NCI-H1048 (cell line): Measurements from ENCODE around the gene SLC26A8.
"Not testable (repeated sequence)": the region's sequence is repeated elsewhere in the genome, so short reads cannot be mapped to it uniquely, and the experiment has no call there.

Experiments used
- DNase-seq: peaks from one replicate; lab custom pipeline; 2025; lab: John Stamatoyannopoulos, UW

The SLC26A8 gene

GRCh38 chr6:35993150-35993549 is 31.3 kb downstream of the SLC26A8 start:
- DNase-seq, result no peak

GRCh38 chr6:35988047-35988446 is 36.4 kb downstream of the SLC26A8 start:
- DNase-seq, result not testable (repeated sequence)

- no peak for DNase-seq
These were observed 39.7 kb downstream of the SLC26A8 start for GRCh38 chr6:35984701-35985100.

- DNase-seq, result no peak
These were observed 43.3 kb downstream of the SLC26A8 start for GRCh38 chr6:35980991-35981645.

GRCh38 chr6:35980126-35980525 is 44.3 kb downstream of the SLC26A8 start:
- not testable (repeated sequence) for DNase-seq

- no peak for DNase-seq
These were observed 47.1 kb downstream of the SLC26A8 start for GRCh38 chr6:35977308-35977707.

- no peak for DNase-seq
These were observed 50.7 kb downstream of the SLC26A8 start for GRCh38 chr6:35973670-35974222.

GRCh38 chr6:35972471-35973367 is 51.7 kb downstream of the SLC26A8 start:
- no peak for DNase-seq

- no peak for DNase-seq
These were observed 54.3 kb downstream of the SLC26A8 start for GRCh38 chr6:35970181-35970580.

- DNase-seq, result no peak
These were observed 54.8 kb downstream of the SLC26A8 start for GRCh38 chr6:35969646-35970045.

- no peak for DNase-seq
These were observed 55.6 kb downstream of the SLC26A8 start for GRCh38 chr6:35968821-35969220.

- no peak for DNase-seq
These were observed 57.2 kb downstream of the SLC26A8 start for GRCh38 chr6:35967076-35967774.

- no peak for DNase-seq
These were observed 61.5 kb downstream of the SLC26A8 start for GRCh38 chr6:35962779-35963560.

GRCh38 chr6:35960187-35960586 is 64.3 kb downstream of the SLC26A8 start:
- no peak for DNase-seq

- DNase-seq, result no peak
These were observed 68.5 kb downstream of the SLC26A8 start for GRCh38 chr6:35955970-35956369.

GRCh38 chr6:35955521-35955920 is 68.9 kb downstream of the SLC26A8 start:
- DNase-seq, result no peak

- no peak for DNase-seq
These were observed 69.4 kb downstream of the SLC26A8 start for GRCh38 chr6:35955071-35955470.

- no peak for DNase-seq
These were observed 70.1 kb downstream of the SLC26A8 start for GRCh38 chr6:35954333-35954732.

- no peak for DNase-seq
These were observed 75.7 kb downstream of the SLC26A8 start for GRCh38 chr6:35948725-35949124.

- DNase-seq, result no peak
These were observed 78.8 kb downstream of the SLC26A8 start for GRCh38 chr6:35945650-35946025.

- DNase-seq, result no peak
These were observed 81.1 kb downstream of the SLC26A8 start for GRCh38 chr6:35943390-35943789.

- DNase-seq, result no peak
These were observed 82.1 kb downstream of the SLC26A8 start for GRCh38 chr6:35942355-35942754.
